ENCODE results near the gene SMYD3. TPM values are rescaled to one million over a fixed set of nuclear protein-coding genes. Genes with fewer than 3 reads are reported as not detected.

SMYD3 gene
- total and polyA plus RNA-seq, 9 of the 15 experiments (the other 6 are each of a cell fraction or from before 2014, with no cell fraction given), result 128 to 440 (median 197) TPM

DNA sequence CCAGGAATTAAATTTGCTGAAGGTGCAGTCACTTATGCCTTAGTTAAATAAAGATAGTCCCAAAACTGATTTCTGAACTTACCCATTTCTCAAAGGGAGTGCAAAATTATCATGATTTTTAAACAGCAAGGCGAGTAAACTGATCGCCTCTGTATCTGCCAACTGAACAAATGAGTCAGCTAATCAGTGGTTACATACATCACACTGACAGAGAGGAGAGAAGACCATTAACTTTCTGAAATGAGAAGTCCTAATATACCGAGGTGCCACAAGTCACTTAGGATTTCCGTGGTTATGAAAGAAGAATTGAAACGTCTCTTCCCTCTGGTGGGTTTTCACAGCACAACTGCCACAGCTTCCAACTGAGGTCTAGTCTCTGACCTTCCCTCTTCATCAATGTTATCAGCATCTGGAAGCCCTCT is 400.7 kb downstream of the SMYD3 start (continued):
- TF ChIP-seq, protein P1, sequence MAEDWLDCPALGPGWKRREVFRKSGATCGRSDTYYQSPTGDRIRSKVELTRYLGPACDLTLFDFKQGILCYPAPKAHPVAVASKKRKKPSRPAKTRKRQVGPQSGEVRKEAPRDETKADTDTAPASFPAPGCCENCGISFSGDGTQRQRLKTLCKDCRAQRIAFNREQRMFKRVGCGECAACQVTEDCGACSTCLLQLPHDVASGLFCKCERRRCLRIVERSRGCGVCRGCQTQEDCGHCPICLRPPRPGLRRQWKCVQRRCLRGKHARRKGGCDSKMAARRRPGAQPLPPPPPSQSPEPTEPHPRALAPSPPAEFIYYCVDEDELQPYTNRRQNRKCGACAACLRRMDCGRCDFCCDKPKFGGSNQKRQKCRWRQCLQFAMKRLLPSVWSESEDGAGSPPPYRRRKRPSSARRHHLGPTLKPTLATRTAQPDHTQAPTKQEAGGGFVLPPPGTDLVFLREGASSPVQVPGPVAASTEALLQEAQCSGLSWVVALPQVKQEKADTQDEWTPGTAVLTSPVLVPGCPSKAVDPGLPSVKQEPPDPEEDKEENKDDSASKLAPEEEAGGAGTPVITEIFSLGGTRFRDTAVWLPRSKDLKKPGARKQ (CRISPR knock-in tag; IDR thresholded peaks at IDR 0.05), result no peak
- TF ChIP-seq MEIS2 (IDR thresholded peaks at IDR 0.05; ENCODE audit: partially characterized antibody) (peak; percentile 95), GATAD2A (IDR thresholded peaks at IDR 0.05) (peak; percentile 57), ZNF212 (CRISPR knock-in tag; IDR thresholded peaks at IDR 0.05) (no peak), EHMT2 (IDR thresholded peaks at IDR 0.05) (no peak), FIP1L1 (IDR thresholded peaks at IDR 0.05; ENCODE audit: low read depth, low read length, poor library complexity, severe bottlenecking) (no peak), TSC22D4 (tag; IDR thresholded peaks at IDR 0.05) (no peak), GTF2E2 (tag; IDR thresholded peaks at IDR 0.05) (no peak), NFE2 (IDR thresholded peaks at IDR 0.05; ENCODE audit: low read depth) (peak; percentile 91), JUN (IDR thresholded peaks at IDR 0.05; ENCODE audit: borderline replicate concordance, low read depth, low read length) (peak; percentile 47; the same call in 1 of the 2 replicates), JUN (CRISPR knock-in tag; IDR thresholded peaks at IDR 0.05; ENCODE audit: borderline replicate concordance) (no peak), NELFE (IDR thresholded peaks at IDR 0.05; ENCODE audit: insufficient read depth, insufficient read length) (no peak), BACH1 (tag; IDR thresholded peaks at IDR 0.05) (peak; percentile 46; the same call in 1 of the 2 replicates), GABPB2 (CRISPR knock-in tag; conservative IDR thresholded peaks at IDR 0.05) (no peak), GATAD2B (IDR thresholded peaks at IDR 0.05; ENCODE audit: borderline replicate concordance) (no peak), KAT7 (CRISPR knock-in tag; IDR thresholded peaks at IDR 0.05; ENCODE audit: borderline replicate concordance) (no peak)
- TF ChIP-seq, protein P2, sequence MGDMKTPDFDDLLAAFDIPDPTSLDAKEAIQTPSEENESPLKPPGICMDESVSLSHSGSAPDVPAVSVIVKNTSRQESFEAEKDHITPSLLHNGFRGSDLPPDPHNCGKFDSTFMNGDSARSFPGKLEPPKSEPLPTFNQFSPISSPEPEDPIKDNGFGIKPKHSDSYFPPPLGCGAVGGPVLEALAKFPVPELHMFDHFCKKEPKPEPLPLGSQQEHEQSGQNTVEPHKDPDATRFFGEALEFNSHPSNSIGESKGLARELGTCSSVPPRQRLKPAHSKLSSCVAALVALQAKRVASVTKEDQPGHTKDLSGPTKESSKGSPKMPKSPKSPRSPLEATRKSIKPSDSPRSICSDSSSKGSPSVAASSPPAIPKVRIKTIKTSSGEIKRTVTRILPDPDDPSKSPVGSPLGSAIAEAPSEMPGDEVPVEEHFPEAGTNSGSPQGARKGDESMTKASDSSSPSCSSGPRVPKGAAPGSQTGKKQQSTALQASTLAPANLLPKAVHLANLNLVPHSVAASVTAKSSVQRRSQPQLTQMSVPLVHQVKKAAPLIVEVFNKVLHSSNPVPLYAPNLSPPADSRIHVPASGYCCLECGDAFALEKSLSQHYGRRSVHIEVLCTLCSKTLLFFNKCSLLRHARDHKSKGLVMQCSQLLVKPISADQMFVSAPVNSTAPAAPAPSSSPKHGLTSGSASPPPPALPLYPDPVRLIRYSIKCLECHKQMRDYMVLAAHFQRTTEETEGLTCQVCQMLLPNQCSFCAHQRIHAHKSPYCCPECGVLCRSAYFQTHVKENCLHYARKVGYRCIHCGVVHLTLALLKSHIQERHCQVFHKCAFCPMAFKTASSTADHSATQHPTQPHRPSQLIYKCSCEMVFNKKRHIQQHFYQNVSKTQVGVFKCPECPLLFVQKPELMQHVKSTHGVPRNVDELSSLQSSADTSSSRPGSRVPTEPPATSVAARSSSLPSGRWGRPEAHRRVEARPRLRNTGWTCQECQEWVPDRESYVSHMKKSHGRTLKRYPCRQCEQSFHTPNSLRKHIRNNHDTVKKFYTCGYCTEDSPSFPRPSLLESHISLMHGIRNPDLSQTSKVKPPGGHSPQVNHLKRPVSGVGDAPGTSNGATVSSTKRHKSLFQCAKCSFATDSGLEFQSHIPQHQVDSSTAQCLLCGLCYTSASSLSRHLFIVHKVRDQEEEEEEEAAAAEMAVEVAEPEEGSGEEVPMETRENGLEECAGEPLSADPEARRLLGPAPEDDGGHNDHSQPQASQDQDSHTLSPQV (IDR thresholded peaks at IDR 0.05), result peak; percentile 89
- TF ChIP-seq, protein P3, sequence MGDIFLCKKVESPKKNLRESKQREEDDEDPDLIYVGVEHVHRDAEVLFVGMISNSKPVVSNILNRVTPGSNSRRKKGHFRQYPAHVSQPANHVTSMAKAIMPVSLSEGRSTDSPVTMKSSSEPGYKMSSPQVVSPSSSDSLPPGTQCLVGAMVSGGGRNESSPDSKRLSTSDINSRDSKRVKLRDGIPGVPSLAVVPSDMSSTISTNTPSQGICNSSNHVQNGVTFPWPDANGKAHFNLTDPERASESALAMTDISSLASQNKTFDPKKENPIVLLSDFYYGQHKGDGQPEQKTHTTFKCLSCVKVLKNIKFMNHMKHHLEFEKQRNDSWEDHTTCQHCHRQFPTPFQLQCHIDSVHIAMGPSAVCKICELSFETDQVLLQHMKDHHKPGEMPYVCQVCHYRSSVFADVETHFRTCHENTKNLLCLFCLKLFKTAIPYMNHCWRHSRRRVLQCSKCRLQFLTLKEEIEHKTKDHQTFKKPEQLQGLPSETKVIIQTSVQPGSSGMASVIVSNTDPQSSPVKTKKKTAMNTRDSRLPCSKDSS (IDR thresholded peaks at IDR 0.05; ENCODE audit: low read depth, partially characterized antibody), result no peak
- TF ChIP-seq, protein P4, sequence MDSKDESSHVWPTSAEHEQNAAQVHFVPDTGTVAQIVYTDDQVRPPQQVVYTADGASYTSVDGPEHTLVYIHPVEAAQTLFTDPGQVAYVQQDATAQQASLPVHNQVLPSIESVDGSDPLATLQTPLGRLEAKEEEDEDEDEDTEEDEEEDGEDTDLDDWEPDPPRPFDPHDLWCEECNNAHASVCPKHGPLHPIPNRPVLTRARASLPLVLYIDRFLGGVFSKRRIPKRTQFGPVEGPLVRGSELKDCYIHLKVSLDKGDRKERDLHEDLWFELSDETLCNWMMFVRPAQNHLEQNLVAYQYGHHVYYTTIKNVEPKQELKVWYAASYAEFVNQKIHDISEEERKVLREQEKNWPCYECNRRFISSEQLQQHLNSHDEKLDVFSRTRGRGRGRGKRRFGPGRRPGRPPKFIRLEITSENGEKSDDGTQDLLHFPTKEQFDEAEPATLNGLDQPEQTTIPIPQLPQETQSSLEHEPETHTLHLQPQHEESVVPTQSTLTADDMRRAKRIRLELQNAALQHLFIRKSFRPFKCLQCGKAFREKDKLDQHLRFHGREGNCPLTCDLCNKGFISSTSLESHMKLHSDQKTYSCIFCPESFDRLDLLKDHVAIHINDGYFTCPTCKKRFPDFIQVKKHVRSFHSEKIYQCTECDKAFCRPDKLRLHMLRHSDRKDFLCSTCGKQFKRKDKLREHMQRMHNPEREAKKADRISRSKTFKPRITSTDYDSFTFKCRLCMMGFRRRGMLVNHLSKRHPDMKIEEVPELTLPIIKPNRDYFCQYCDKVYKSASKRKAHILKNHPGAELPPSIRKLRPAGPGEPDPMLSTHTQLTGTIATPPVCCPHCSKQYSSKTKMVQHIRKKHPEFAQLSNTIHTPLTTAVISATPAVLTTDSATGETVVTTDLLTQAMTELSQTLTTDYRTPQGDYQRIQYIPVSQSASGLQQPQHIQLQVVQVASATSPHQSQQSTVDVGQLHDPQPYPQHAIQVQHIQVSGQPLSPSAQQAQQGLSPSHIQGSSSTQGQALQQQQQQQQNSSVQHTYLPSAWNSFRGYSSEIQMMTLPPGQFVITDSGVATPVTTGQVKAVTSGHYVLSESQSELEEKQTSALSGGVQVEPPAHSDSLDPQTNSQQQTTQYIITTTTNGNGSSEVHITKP (IDR thresholded peaks at IDR 0.05; ENCODE audit: partially characterized antibody), result peak; percentile 13

Data from K562 (cell line).